GM20431 (cell line): Measurements from ENCODE around the gene SMYD3.

Source experiments
- in situ Hi-C: fragments of 300-500 bp; cut with MseI, MboI; formaldehyde crosslinking; loops from one replicate; pipeline ENCODE4 v1.15.0; 2020; ENCODE audit warnings: low sequenced_read_pairs; ENCODE audit not compliant: unreplicated experiment

The SMYD3 gene

DNA sequence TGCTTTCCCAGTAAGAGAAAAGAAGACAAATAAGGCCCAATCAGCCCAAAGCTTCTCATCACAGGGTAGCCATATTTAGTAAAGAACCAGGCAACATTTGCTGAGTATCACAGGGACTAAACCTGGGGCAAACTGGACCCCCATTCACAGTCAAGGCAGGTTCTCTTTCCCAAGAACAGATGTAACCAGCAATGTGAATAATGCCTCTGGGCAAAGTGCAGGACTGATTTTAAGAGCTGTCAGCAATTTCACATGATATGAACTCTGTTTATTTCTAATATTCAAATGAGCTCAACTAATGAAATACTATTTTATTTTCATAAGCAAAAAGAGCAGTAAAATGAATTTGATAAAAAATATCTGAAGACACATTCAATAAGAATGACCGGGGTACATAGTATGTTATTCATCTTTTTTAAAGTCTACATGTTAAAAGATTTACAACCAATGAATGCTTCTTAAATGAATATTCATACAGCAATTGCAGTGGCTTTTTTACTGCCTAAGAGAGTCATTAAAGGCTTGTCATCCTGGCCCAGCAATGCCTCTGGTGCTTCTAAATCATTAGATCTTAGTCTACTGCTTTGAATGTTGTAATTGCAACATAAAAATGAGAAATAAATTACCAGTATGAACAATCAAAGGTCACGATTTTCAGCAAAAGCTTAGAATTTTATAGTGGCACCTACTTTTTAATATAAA is 308.8 kb downstream of the SMYD3 start:
- in situ Hi-C loops, result no loop called here

DNA sequence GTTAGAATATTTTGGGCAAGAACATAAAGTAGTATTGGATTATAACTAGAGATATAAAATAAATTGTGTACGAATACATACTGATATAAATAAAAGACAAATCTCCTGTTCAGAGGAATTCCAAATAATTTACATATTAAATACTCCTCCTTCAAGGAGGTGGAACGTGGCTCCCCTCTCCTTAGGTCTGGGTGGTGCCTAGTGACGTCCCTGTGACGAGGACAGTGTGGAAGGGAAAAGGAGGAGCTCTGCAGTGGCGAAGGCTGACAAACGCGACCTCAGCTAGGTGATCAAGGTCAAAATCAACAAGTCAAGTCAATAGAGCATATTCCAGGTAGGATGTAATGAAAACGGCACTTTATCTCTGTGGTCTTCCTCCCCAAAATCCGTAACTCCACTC is 310.0 kb downstream of the SMYD3 start:
- in situ Hi-C loops, result no loop called here

DNA sequence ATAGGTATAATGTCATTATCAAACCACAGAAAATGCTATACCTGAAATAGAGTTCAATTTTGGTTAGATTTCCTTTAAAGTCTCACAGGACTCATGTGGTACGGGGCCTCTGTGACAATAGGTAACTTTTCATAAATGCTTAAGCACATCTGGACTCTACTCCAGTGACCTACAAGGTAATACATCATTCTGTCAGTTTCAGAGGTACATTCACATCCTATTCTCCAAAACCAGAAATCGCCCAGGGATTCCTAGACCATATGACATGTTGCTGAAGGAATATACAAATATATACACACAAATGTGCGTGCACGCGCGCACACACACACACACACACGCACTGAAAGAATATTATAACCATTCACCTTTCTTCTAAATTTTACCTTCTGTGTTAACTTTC is 311.8 kb downstream of the SMYD3 start:
- in situ Hi-C loops, result no loop called here

DNA sequence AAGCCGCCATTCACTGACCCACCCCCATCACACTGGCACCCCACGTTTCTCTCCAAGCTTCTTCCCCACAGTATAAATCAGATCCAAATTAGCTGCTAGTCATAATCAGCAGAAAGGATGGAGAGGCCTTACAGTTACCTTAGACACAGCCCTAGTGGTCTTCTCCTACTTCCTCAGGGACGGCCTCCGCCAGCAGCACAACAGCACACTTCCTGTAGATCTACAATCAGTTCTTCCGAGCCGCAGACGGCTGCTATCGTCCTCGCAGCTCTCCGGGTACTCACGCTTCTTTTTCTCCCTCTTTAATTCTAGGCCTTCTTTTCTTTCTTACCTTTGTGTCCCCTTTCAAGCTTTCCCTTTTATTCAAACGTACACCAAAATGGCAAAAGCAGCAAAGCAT is 313.5 kb downstream of the SMYD3 start:
- in situ Hi-C loops, result no loop called here

DNA sequence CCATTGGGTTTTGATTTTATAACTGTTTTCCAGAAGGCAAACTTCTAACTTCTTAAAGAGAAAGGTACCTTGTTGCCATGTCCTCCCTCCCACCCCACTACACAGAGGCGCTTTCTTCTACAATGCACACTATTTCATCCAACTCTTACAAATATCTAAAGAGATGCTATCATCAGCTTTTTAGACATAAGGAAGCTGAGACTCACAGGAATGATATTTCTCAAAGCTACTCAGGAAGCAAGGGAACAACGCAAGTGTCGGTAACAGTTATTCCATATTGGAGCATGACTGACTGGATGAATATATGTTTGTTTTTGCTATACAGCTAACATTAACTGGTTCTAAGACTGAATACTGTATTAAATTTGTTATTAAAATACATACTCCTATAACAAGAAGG is 318.0 kb downstream of the SMYD3 start:
- in situ Hi-C loops, result no loop called here

DNA sequence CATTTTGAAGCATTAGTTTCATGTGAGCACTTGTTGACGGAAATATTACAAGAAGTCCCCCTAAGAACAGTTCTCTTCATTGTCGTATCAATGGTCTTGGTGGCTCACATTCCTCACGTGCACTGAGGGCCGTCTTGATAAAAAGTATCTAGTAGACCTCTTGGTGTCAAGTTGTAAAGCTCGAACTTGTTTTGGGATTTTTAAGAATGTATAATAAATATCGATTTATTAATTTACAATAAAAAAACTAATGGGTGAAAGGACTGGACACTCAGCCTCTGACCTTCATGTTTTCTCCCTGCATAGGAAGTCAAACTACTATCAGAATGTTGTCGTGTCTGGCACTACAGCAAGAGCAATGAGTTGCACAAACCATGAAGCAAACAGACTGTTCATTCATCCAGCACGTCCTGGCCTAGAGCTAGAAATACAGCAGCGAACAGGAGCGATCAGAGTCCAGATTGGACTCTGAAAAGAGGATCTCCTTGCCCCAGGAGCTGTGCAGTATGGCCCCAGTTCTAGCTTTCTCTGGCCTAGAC is 319.2 kb downstream of the SMYD3 start:
- in situ Hi-C loops, result no loop called here

DNA sequence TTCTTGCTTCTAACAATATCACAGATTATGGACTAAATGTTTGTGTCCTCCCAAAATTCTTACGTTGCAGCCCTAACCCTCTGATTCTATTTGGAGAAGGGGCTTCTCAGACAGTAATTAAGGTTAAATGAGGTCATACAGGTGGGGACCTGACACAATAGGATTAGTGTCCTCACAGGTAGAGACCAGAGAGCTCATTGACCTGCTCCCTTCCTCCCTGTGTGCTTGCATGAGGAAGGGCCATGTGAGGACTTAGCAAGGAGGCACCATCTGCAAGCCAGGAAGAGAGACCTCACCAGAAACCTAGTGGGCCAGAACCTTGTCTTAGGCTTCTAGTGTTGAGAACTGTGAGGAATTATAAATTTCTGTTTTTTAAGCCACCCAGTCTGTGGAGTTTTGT is 322.6 kb downstream of the SMYD3 start:
- in situ Hi-C loops, result no loop called here

DNA sequence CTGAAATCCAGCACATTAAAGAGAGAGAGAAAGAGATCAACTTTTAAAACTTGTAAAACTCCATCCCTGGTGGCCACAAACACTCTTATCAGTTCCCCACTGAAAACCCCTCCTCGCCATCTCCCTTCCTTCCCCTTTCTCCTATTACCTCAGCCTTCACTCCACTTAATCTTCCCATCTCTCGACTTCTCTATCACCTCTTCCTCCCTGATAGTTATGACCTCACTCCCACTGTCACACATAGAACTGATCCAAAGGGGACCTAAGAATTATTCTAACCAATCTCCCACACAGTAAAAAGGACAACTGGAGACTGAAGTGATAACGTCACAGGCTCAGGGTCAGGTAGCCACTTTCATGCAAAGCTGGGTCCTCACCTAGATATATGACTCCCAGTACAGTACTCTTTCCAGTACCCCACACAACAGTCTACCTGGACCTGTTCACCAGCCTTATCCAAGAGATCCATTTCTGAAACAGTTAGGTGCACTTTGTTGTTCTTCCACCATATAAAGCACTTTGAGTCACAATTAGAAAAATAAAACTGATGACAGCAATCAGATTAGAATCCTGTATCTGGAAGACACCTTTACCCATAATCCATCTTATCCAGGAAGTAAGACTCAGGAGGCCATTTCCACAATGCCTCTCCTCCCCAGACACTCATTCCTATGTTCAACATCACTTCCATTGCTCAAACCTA is 324.8 kb downstream of the SMYD3 start:
- in situ Hi-C loops, result no loop called here

DNA sequence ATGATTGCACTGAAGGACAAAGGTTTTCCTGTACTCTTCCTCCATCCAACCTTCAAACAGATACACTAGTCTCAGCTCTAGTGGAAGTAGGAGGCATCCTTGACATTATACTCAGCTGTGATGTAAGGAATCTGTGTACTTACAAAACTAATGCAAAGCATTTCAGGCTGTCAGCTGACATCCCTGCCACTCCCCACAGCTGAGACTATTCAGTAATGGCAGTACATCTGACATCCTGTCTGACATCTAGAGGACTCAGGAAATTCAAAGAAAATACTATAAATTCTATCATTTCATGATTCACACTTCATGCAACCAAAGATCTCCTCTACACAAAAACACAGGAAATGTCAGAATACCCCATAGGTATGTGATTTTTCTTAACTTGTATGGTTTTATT is 325.8 kb downstream of the SMYD3 start:
- in situ Hi-C loops, result no loop called here

DNA sequence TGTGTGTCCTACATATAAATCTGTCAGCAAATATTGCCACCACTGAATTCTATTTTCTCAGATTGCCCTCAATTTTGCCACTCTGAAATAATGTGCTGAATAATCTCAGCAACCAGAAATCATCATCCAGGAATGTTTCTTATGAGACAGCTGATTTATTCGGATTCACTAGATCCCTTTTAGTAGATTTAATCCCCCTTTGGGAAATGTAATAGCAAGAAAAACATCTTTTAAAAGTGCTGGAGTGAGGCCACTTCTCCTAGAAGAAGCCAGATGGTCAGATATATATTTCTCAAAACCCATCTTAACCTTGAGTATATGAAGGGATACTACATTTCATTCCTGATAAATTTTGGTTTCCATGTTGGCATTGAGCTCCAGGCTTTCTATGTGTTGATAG is 327.7 kb downstream of the SMYD3 start:
- in situ Hi-C loops, result no loop called here

DNA sequence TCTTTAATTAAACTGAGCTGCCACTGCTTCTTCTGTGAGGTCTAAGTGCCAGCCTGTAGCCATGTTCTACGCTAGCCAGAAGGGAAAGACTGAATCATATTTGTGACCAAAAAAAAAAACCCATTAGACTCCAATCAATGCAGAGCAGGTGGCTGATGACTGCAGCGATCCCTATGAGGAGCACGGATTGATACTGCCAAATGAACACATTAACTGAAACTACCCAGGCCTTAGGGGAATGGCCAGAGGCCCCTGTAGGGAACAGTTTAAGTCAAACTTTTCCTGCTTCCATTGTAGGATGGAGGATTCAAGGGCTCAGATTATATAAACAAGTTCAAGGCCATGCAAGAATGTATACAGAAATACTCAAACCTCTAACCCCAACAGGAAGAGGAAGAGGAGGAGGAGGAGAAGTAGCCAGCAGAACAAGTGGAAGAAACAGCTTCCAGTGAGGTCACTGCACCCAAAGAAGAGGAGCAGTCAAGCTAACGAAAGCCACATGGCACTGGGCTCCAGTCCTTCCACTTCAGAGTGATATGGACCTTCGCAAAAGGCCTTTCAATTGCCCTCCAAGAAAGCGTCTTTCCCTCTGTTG is 328.3 kb downstream of the SMYD3 start:
- in situ Hi-C loops, result no loop called here

DNA sequence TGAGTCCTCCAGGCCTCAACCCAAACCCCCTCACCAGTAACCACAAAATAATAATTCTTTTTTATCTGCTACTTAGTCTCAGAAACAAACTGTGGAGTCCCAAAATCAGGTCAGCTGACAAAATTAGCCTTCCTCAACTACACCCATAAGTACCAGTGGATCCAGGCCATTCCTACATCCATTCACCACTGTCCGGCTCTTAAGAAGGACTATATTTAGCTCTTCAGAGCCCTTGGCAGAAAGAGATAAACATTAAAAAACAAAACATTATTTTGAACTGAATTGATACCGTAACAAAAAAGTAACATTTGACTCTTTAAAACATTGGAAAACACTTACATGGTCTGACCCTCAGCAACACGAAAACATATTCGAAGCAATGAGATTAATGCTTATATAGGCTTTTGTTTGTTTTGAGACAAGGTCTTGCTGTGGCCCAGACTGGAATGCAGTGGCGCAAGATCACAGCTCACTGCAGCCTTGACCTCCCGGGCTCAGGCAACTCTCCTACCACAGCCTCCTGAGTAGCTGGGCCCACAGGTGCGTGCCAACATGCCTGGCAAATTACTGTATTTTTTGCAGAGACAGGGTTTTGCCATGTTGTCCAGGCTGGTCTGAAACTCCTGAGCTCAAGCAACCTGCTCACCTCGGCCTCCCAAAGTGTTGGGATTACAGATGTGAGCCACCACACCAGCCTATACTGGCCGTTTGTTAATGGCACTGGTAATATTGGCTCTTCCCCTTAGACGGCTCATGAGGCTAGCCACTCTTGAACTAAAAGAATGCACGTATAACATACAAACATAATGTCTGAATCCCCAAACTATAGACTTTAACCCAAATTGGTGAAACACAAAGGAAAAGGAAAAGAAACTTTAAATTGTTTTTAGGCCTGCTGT is 330.7 kb downstream of the SMYD3 start:
- in situ Hi-C loops, result no loop called here

DNA sequence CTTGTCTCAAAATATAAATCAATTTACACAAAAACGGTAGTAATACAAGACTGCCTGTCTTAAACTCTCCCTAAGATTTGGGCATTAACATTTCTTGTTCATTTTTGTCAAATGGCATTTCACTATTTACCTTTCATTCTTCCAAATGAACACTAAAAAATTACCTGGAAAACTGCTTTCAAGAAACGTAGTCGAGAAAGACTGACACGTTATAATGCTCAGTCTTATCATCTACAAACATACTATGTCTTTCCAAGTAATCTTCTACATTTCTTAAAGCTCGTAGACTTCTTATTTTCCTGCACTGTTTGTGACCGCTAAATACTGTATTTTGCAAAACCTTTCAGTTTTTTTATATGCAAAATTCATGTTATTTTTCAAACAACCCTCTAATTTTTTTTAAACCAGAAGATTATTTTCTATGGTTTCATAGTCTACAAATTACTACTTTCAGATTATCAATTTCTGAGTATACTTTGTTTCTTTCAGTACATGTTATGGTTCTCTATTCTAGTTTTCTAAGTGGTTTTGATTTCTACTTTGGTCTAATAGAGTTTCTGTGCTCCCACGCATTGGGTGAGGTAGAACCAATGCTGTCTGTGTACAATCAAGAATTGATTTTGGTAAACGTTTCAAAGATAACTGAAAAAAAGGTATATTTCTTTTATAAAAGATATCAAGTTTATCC is 336.4 kb downstream of the SMYD3 start:
- in situ Hi-C loops, result no loop called here

DNA sequence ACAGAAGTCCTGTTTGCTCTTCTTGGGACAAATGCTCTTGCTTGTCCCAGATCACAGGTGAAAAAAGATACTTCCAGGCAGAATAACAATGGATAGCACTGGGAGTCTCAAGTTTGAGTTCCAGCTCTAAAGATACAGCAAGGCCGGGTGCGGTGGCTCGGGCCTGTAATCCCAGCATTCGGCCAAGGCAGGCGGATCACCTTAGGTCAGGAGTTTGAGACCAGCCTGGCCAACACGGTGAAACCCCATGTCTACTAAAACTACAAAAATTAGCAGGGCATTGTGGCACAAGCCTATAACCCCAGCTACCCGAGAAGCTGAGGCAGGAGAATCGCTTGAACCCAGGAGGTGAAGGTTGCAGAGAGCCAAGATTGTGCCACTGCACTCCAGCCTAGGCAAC is 337.6 kb downstream of the SMYD3 start:
- in situ Hi-C loops, result no loop called here

DNA sequence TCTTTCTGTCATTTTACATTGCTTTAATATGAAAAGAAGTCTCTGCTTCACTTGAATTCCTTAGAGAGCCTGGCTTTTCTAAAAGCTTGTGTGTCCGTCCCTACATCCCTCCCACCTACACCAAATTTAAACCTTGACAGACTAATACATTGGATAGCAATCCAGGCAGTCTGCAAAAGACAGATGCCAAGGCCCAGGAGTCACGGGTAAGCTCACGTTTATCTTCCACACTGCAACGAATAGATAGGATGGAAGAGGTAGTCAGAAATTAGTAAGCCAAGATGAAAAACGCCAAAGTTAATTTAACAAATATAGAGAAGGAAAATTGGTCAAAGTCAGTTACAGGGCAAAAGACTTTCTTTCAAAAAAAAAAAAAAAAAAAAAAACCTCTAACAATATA is 338.1 kb downstream of the SMYD3 start:
- in situ Hi-C loops, result no loop called here

DNA sequence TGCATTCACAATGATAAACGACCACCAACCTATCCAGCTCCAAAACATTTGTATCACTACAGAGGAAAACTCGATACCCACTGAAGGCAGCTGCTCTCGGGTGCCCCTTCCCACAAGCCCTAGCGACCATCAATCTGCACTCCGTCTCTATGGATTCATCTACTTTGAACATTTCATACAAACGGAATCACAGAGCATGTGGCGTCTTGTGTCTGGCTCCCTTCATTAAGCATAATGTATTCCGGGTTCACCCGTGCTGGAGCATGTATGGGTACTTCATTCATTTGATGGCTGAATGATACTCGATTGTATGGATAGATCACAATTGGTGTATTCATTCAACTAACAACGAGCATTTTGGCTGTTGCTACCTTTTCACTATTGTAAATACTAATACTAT is 340.2 kb downstream of the SMYD3 start:
- in situ Hi-C loops, result no loop called here

DNA sequence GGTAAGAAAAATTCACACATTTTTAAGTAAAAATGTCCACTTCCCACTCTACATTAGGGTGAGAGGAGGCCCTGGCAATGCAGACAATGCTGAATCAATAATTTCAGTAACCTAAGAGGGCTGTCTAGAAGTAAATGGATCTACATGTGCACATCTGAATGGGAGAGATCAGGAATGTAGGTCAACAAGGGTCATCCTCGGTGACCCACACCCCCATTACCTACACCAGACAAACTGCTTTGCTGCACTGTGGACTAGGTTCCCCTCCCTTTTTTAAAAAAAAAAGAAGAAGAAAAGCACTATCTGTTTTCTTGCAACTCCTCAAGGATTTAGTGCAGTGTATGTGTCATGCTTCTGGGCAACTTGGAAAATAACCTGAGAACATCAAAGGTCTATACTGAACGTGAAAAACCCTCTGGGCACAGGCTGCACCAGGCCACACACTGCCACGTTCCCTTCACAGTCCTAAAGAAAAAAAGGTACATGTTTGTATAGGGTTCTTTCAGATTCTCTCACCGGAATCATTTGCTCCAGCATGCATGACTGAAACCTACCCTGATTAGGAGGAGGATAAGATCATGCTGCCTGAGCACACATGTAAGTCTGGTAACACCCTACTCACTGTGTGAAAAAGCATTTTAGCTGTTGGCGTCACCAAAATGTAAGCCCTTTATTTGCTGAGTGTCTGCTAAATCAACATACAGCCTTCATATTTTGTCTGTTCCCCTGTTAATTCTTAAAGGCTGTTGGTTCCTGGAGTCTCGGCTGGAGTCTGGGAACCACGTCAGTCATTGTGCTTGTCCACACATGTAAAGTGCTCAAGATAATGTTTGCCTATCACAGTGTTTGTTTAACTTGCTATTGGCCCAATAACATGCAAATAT is 341.0 kb downstream of the SMYD3 start:
- in situ Hi-C loops, result no loop called here

DNA sequence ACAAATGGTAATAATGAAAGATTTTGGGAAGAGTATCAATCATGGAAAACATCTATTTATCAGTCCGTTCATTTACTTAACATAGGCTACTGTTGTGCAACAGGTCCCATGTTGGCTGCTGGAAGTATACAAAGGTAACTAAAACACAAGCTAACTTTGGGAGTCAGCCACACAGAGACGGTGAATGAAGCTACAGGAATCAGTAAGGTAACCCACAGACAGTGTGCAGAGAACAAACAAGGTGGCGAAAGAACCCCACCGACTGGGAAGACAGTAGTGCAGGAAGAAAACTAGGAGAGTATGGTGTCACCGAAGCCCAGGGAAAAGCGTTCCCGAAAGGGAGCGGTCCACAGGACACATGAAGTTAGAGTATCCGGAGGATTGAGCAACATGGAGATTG is 342.3 kb downstream of the SMYD3 start:
- in situ Hi-C loops, result no loop called here

DNA sequence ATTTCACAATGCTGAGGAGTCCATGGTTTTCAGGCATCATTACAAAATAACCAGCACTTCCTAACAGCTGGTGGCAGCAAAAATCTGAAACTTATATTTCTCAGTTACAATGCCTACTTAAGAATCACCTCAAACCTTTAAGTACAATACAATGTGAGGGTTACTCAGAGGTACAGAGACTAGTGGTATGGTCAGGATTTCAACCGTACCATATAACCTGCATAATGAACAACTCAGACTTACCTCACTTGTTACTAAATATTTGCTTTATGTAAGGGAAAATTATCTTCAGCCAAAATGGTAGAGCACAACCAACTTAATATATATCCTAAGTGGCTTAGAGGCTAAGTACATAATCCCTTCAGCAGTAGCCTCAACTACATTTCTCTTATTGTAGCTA is 344.5 kb downstream of the SMYD3 start:
- in situ Hi-C loops, result no loop called here
